AG04450 (cell line): ENCODE data around the gene PDE6G. TPM values are rescaled to one million over a fixed set of nuclear protein-coding genes. Genes with fewer than 3 reads are reported as not detected.
A peak's percentile ranks its signal among the peaks of the same experiment; 100 is the strongest.

ENCODE experiments used
- CTCF ChIA-PET: fragments of 300-600, 350-600 bp; formaldehyde crosslinking; extraction: SDS; loops from one replicate; lab custom pipeline; 2022; ENCODE audit warnings: antibody characterized with exemption, inconsistent platforms; lab: Charles Lee
- POLR2A ChIA-PET: fragments of 350-600 bp; formaldehyde crosslinking; extraction: SDS; loops from one replicate; lab custom pipeline; 2021; ENCODE audit warnings: antibody characterized with exemption, inconsistent platforms; lab: Yijun Ruan, JAX
- DNase-seq: peaks from one replicate; pipeline ENCODE4 v3.0.0-alpha.2; 2011; ENCODE audit warnings: low read depth, low spot score
- H3K27ac ChIP-seq: one replicate; pipeline ENCODE4 v1.5.1; 2012; ENCODE audit warnings: low read depth, low read length, control low read depth
- H3K27me3 ChIP-seq: one replicate; pipeline ENCODE4 v1.6.0; 2012; ENCODE audit warnings: low read length; ENCODE audit not compliant: control insufficient read depth, insufficient read depth
- H3K4me3 ChIP-seq: 2 replicates; pipeline ENCODE4 v1.5.1; 2011; ENCODE audit warnings: mild to moderate bottlenecking, low read depth, low read length, control low read depth
- H3K9me3 ChIP-seq: 2 replicates; pipeline ENCODE4 v1.5.1; 2012; ENCODE audit warnings: low read length; ENCODE audit not compliant: control insufficient read depth, insufficient read depth
- CTCF ChIP-seq: IDR thresholded peaks from 2 replicates; pipeline ENCODE4 v1.5.1; 2011; ENCODE audit warnings: low read depth, low read length, control low read depth, inconsistent platforms
- polyA plus RNA-seq: library from polyadenylated mRNA; depleted of rRNA; stranded (reverse); fragments of >200 nt; gene quantifications from 2 replicates; pipeline ENCODE4 v1.2.3, GENCODE V29; 2011

The PDE6G gene
- polyA plus RNA-seq, 1 experiment, result 0.51 TPM

GRCh38 chr17:81655378-81656117 lies 794 bp downstream of the PDE6G start:
- Histone ChIP-seq H3K27ac (no peak overlapping the region), H3K9me3 (no peaks in the 10 kb centered on the region; the same call in 1 of the 2 replicates), H3K27me3 (no peaks in the 10 kb centered on the region), H3K4me3 (no peak overlapping the region)
- no peak for DNase-seq
- ChIA-PET CTCF (no interaction called here), POLR2A (no interaction called here)
- no peak for TF ChIP-seq CTCF

- no peak overlapping the region for H3K27ac ChIP-seq
- H3K4me3 ChIP-seq, result no peak overlapping the region
- ChIA-PET CTCF (no interaction called here), POLR2A (no interaction called here)
- peaks cover 8% of the 10 kb centered on the region for H3K27me3 ChIP-seq
- peaks cover 12% of the 10 kb centered on the region for H3K9me3 ChIP-seq
- DNase-seq, result no peak
- no peak for TF ChIP-seq CTCF
Measured at GRCh38 chr17:81652906-81653771, 3.2 kb downstream of the PDE6G start.

GRCh38 chr17:81651692-81652091 lies 4.7 kb downstream of the PDE6G start:
- POLR2A ChIA-PET, result no interaction called here
- DNase-seq, result peak; percentile 68
- TF ChIP-seq CTCF, result no peak
- peaks cover 12% of the 10 kb centered on the region for H3K9me3 ChIP-seq
- peak overlapping the region; percentile 11 for H3K27ac ChIP-seq
- H3K27me3 ChIP-seq, result peaks cover 10% of the 10 kb centered on the region
- CTCF ChIA-PET, result no interaction called here
- no peak overlapping the region for H3K4me3 ChIP-seq

- CTCF ChIA-PET, result no interaction called here
- DNase-seq, result no peak
- no peak for TF ChIP-seq CTCF
- POLR2A ChIA-PET, result interaction anchor here (0.6 kb wide), 1 partner anchor 33 kb away, joined by 5 read pairs; the partner anchor contains the start of gene HGS
- Histone ChIP-seq H3K27me3 (peaks cover 10% of the 10 kb centered on the region), H3K4me3 (no peak overlapping the region), H3K9me3 (peaks cover 12% of the 10 kb centered on the region), H3K27ac (peak overlapping the region; percentile 11)
Measured at GRCh38 chr17:81650951-81651350, 5.4 kb downstream of the PDE6G start.

GRCh38 chr17:81648707-81649085 lies 7.6 kb downstream of the PDE6G start:
- ChIA-PET POLR2A (interaction anchor here (0.6 kb wide), 1 partner anchor 18 kb away, joined by 3 read pairs; the partner anchor contains the start of genes CCDC137 and OXLD1), CTCF (no interaction called here)
- DNase-seq, result no peak

More at GRCh38 chr17:81648707-81649085, 7.6 kb downstream of the PDE6G start:
- no peak overlapping the region for H3K27ac ChIP-seq
- H3K9me3 ChIP-seq, result peaks cover 12% of the 10 kb centered on the region
- TF ChIP-seq CTCF, result no peak
- no peak overlapping the region for H3K4me3 ChIP-seq
- H3K27me3 ChIP-seq, result peaks cover 10% of the 10 kb centered on the region
